CD4-positive, CD25-positive, alpha-beta regulatory T cell (primary cell): ENCODE measurements around the gene UMAD1. TPM values are rescaled to one million over a fixed set of nuclear protein-coding genes. Genes with fewer than 3 reads are reported as not detected.

Experiments
- polyA plus RNA-seq, 4 donors: library from polyadenylated mRNA; unstranded; fragments of 300-500 nt; fragmentation: Illumina TruSeq; gene quantifications; one replicate each; pipeline ENCODE4 v1.2.3, GENCODE V29; 2021
- total RNA-seq: library from RNA; stranded (reverse); gene quantifications from one replicate; pipeline ENCODE4 v1.2.3, GENCODE V29; 2022

Gene UMAD1
- total and polyA plus RNA-seq, 5 donors from 2014 or later: 21.5 to 37.3 (median 31.9) TPM

Other genes with a start within 250 kb of the UMAD1 start
- gene COL28A1, start 104.9 kb upstream of the UMAD1 start, total RNA-seq: 0.35 TPM
- not detected for gene COL28A1, start 104.9 kb upstream of the UMAD1 start, polyA plus RNA-seq
- gene MIOS, start 73.9 kb upstream of the UMAD1 start, total RNA-seq: 40.0 TPM
- 10 to 100 TPM; 17.9 to 23.9 (median 20.8) TPM for gene MIOS, start 73.9 kb upstream of the UMAD1 start, polyA plus RNA-seq
- 29.9 TPM for gene RPA3, start 77.9 kb downstream of the UMAD1 start, total RNA-seq
- 100 to 1,000 TPM; 105 to 138 (median 116) TPM for gene RPA3, start 77.9 kb downstream of the UMAD1 start, polyA plus RNA-seq